Neural cell (in vitro differentiated cells): ENCODE results near the gene TRIAP1. TPM values are rescaled to one million over a fixed set of nuclear protein-coding genes. Genes with fewer than 3 reads are reported as not detected.

Source experiments
- H2AFZ ChIP-seq: fragments of 200-600, 300-800 bp; sonication (generic), shearing (Covaris generic); 2 replicates; pipeline ENCODE4 v1.6.0; 2014; ENCODE audit warnings: low read depth, mild to moderate bottlenecking, antibody characterized with exemption, low read length, moderate library complexity
- H3F3A ChIP-seq: fragments of 200-600 bp; shearing (Covaris generic); 2 replicates; pipeline ENCODE4 v1.6.1; 2016; ENCODE audit warnings: mild to moderate bottlenecking, moderate library complexity, mixed read lengths, antibody characterized with exemption, low read length; ENCODE audit not compliant: insufficient read depth, poor library complexity, severe bottlenecking
- H3K27ac ChIP-seq: fragments of 200-600, 300-800 bp; sonication (generic), shearing (Covaris generic); 2 replicates; pipeline ENCODE4 v1.5.1; 2014; ENCODE audit warnings: mild to moderate bottlenecking, low read length, moderate library complexity
- H3K27me3 ChIP-seq: fragments of 300-800, 200-600 bp; sonication (generic), shearing (Covaris generic); 2 replicates; pipeline ENCODE4 v1.6.0; 2014; ENCODE audit warnings: mild to moderate bottlenecking, low read depth, low read length, moderate library complexity; ENCODE audit not compliant: insufficient read depth
- H3K36me3 ChIP-seq: fragments of 300-800, 200-600 bp; sonication (generic), shearing (Covaris generic); 2 replicates; pipeline ENCODE4 v1.5.1; 2014; ENCODE audit warnings: mild to moderate bottlenecking, antibody characterized with exemption, low read length, moderate library complexity; ENCODE audit not compliant: insufficient read depth
- H3K4me2 ChIP-seq: fragments of 300-800, 200-600 bp; sonication (generic), shearing (Covaris generic); 2 replicates; pipeline ENCODE4 v1.6.0; 2014; ENCODE audit warnings: mild to moderate bottlenecking, low read length
- H3K4me3 ChIP-seq: fragments of 300-800, 200-600 bp; sonication (generic), shearing (Covaris generic); 2 replicates; pipeline ENCODE4 v1.5.1; 2014; ENCODE audit warnings: mild to moderate bottlenecking, low read length, moderate library complexity
- H3K79me2 ChIP-seq: fragments of 200-600 bp; shearing (Covaris generic); replicated peaks from 2 replicates; pipeline ENCODE4 v1.6.0; 2014; ENCODE audit warnings: mild to moderate bottlenecking, low read length, moderate library complexity; ENCODE audit not compliant: insufficient read depth
- H3K9ac ChIP-seq: fragments of 300-800, 200-600 bp; sonication (generic), shearing (Covaris generic); 2 replicates; pipeline ENCODE4 v1.6.1; 2016; ENCODE audit warnings: mild to moderate bottlenecking, low read length, mixed read lengths
- H3K9me2 ChIP-seq: fragments of 200-600 bp; shearing (Covaris generic); 2 replicates; pipeline ENCODE4 v1.6.1; 2016; ENCODE audit warnings: mild to moderate bottlenecking, low read length, mixed read lengths; ENCODE audit not compliant: insufficient read depth
- H3K9me3 ChIP-seq: fragments of 200-600, 300-800 bp; sonication (generic), shearing (Covaris generic); 2 replicates; pipeline ENCODE4 v1.6.1; 2016; ENCODE audit warnings: mild to moderate bottlenecking, mixed run types, low read length, moderate library complexity, mixed read lengths
- H4K20me1 ChIP-seq: fragments of 200-600 bp; shearing (Covaris generic); 2 replicates; pipeline ENCODE4 v1.6.1; 2016; ENCODE audit warnings: mild to moderate bottlenecking, mixed run types; ENCODE audit not compliant: insufficient read depth
- CTCF ChIP-seq: fragments of 450-650 bp; IDR thresholded peaks from 2 replicates; pipeline ENCODE4 v1.5.1; 2014; ENCODE audit warnings: antibody characterized with exemption, mild to moderate bottlenecking, moderate library complexity; ENCODE audit not compliant: poor library complexity, severe bottlenecking
- EP300 ChIP-seq: fragments of 450-650 bp; conservative IDR thresholded peaks from 2 replicates; pipeline ENCODE4 v1.6.1; 2014; ENCODE audit warnings: antibody characterized with exemption, mild to moderate bottlenecking, moderate library complexity; ENCODE audit not compliant: poor library complexity, severe bottlenecking
- EZH2 ChIP-seq: fragments of 200-600, 300-800 bp; shearing (Covaris generic), sonication (generic); IDR thresholded peaks from 2 replicates; pipeline ENCODE4 v1.6.1; 2014; ENCODE audit warnings: antibody characterized with exemption, low read length, borderline replicate concordance, mild to moderate bottlenecking; ENCODE audit not compliant: insufficient read depth, poor library complexity, severe bottlenecking
- MXI1 ChIP-seq: fragments of 450-650 bp; conservative IDR thresholded peaks from 2 replicates; pipeline ENCODE4 v1.6.1; 2014; ENCODE audit warnings: antibody characterized with exemption, mild to moderate bottlenecking; ENCODE audit not compliant: poor library complexity, severe bottlenecking
- POLR2AphosphoS5 ChIP-seq: IDR thresholded peaks from 2 replicates; pipeline ENCODE4 v1.6.1; 2012
- RAD21 ChIP-seq: fragments of 450-650 bp; conservative IDR thresholded peaks from 2 replicates; pipeline ENCODE4 v1.6.1; 2014; ENCODE audit warnings: antibody characterized with exemption, mild to moderate bottlenecking, moderate library complexity
- REST ChIP-seq: IDR thresholded peaks from 2 replicates; pipeline ENCODE4 v1.6.1; 2012; ENCODE audit warnings: borderline replicate concordance
- SMC3 ChIP-seq: fragments of 450-650 bp; conservative IDR thresholded peaks from 2 replicates; pipeline ENCODE4 v1.6.1; 2014; ENCODE audit warnings: antibody characterized with exemption, mild to moderate bottlenecking, moderate library complexity; ENCODE audit not compliant: poor library complexity
- TAF1 ChIP-seq: IDR thresholded peaks from 2 replicates; pipeline ENCODE4 v1.6.1; 2012; ENCODE audit warnings: low read depth
- polyA plus RNA-seq: library from polyadenylated mRNA; depleted of rRNA; stranded (reverse); fragments of >200 nt; gene quantifications from 2 replicates; pipeline ENCODE4 v1.2.3, GENCODE V29; 2014

Gene TRIAP1
- polyA plus RNA-seq, 1 donor from 2014 or later, result 40.7 TPM

- Histone ChIP-seq H3K9me3 (no peaks in the 10 kb centered on the region), H3K27me3 (no peaks in the 10 kb centered on the region), H2AFZ (no peak overlapping the region), H3K9me2 (no peaks in the 10 kb centered on the region), H3K4me3 (no peak overlapping the region), H3F3A (no peaks in the 10 kb centered on the region), H3K79me2 (no peaks in the 10 kb centered on the region), H4K20me1 (no peaks in the 10 kb centered on the region), H3K27ac (no peak overlapping the region), H3K4me2 (no peak overlapping the region), H3K9ac (no peak overlapping the region), H3K36me3 (no peaks in the 10 kb centered on the region)
- TF ChIP-seq MXI1 (no peak), TAF1 (no peak), POLR2AphosphoS5 (no peak), SMC3 (no peak), RAD21 (no peak), EZH2 (no peak), CTCF (no peak), REST (no peak), EP300 (no peak)
Observed at GRCh38 chr12:120429368-120429767, 16.8 kb downstream of the TRIAP1 start.

- Histone ChIP-seq H4K20me1 (no peaks in the 10 kb centered on the region), H3K79me2 (no peaks in the 10 kb centered on the region), H3K9me3 (no peaks in the 10 kb centered on the region), H2AFZ (no peak overlapping the region), H3K9ac (no peak overlapping the region), H3K36me3 (no peaks in the 10 kb centered on the region), H3K27me3 (no peaks in the 10 kb centered on the region), H3K27ac (no peak overlapping the region), H3K4me3 (no peak overlapping the region), H3K4me2 (no peak overlapping the region), H3F3A (no peaks in the 10 kb centered on the region), H3K9me2 (no peaks in the 10 kb centered on the region)
- TF ChIP-seq REST (no peak), EP300 (no peak), TAF1 (no peak), MXI1 (no peak), POLR2AphosphoS5 (no peak), CTCF (no peak), RAD21 (no peak), SMC3 (no peak), EZH2 (no peak)
Observed at GRCh38 chr12:120428597-120429229, 17.5 kb downstream of the TRIAP1 start.
